DMS79 (cell line): ENCODE results near the gene CD93.

ENCODE experiments used
- DNase-seq: peaks from one replicate; lab custom pipeline; 2025; lab: John Stamatoyannopoulos, UW

CD93 gene

DNA sequence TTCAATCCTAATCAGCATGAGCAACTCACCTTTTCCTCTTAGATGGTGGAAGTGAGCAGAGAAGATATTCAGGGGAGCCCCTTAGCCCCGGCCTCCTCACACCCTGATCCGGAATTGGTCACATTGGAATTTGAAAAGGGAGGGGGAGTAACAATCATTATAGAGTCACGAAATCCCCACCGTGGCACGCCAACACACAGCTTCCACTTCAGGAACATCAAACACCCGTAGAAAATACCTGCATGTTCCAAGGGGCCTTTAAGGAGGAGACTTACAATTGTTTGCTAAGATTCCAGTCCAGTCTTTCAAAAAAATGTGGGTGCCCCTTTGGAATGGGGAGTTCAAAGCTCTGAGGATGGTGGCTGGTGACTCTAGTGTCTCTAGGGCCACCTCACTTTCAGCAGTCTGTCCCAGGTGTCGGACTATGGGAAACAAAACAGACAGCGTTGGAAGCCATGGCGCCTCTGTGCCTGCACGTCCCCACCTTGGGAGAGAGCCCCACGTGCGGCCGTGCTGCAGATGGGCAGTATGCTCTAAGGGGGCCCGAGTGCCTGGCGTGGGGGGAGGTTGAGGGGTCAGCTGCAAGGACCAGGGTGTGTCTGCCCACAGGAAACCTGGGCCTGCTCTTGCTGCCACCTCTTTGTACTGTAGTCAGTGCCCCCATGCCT, 2.4 kb downstream of the CD93 start:
- no peak for DNase-seq

DNA sequence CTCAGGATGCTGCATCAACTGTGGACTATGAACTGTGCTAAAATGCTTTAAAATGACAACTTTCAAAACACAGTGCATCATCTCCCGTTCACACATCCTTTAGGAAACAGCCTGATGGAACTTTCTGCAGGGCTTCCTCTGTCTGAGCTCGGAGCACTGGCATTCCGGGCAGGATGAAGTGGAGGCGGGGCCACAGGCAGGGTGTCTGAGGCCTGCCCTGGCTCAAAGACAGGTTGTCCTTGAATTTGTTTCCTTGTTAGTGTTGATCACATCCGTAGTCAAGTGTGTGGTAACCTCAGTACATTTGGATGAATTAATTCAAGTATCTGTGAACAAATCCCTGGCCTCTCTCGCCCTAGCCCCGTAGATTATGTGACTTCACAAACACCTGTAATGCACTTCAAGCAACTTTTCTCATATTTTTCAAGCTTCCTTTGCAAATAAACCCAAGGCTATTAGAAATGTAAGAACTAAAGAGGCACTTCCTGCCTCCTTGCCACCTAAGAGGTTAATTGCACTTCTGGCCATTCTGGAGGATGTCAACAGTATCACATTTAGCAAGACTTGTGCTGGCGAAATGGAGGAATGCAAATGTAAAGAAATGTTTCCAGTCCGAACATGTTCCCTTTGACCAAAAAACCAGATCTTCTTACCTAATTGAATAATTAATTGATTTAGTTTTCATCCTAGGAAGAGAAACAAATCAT, 3.1 kb downstream of the CD93 start:
- DNase-seq: peak; percentile 21

GRCh38 chr20:23081263-23081819, 4.8 kb downstream of the CD93 start:
- no peak for DNase-seq

DNA sequence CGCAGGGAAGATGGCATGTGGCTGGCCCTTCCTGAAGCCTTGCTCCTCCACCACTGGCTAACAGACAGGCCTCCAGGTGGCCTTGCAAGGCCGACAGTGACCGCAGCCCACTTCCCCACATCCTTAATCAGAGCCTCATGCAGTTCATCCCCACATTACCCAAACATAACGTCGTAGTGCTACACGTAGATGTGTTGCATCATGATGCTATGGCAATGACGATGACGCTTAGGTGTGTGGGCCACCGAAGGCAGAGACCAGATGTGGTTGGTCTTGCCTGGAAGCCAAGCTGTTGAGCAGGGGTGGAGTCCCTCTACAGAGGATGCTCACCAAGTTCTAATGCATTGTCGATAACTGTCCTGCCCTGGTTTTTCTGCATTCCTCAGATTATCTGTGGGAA, 5.6 kb downstream of the CD93 start:
- no peak for DNase-seq

GRCh38 chr20:23079926-23080325, 6.2 kb downstream of the CD93 start:
- DNase-seq: no peak

GRCh38 chr20:23079016-23079351, 7.1 kb downstream of the CD93 start:
- no peak for DNase-seq

- no peak for DNase-seq
These were observed 7.6 kb downstream of the CD93 start for GRCh38 chr20:23078351-23079015.

- no peak for DNase-seq
These were observed 8.8 kb downstream of the CD93 start for GRCh38 chr20:23077277-23077676.

- no peak for DNase-seq
These were observed 12.1 kb downstream of the CD93 start for GRCh38 chr20:23074052-23074451.

DNA sequence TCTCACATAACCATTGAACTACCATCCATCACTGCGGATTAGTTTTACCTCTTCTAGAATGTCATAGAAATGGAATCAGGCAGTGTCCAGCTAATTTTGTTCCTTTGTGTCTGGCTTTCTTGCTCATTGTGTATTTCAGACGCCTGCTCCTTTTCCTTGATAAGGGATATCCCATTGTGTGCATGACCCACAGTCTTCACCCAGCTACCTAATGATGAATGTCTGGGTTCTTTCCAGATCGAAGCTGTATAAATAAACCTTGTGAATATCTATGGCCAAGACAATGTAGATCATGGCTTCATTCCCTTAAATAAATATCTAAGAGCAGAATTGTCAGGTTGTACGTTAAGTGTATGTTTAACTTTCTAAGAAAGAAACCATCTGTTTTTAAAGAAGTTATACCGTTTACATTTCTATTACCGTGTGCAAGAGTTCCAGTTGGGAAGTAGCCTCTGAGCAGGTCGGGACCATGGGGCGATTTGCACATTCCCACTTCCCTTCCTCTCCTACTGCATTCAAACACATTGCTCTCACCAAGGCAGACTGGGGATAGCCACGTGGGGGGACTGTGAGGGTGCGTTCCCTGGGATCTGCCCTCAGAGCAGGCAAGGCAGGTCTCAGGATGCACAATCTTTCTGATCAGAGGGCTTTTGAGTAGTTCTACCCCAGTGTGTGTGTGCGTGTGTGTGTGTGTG, 13.1 kb downstream of the CD93 start:
- DNase-seq: no peak

- no peak for DNase-seq
These were observed 14.1 kb downstream of the CD93 start for GRCh38 chr20:23071996-23072395.

GRCh38 chr20:23071398-23071797, 14.7 kb downstream of the CD93 start:
- DNase-seq: no peak

DNA sequence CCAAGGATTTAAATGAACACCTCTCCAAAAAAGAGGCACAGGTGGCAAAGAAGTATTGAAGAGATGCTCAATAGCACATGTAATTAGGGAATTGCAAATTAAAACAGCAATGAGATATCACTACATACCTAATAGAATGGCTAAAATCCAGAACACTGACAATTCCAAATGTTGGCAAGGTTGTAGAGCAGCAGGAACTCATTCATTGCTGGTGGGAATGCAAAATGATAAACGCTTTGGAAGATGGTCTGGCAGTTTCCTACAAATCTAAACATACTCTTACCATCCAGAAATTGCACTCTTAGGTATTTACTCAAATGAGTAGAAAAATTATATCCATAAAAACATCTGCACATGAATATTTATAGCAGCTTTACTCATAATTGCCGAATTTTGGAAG, 17.0 kb downstream of the CD93 start:
- DNase-seq: no peak

GRCh38 chr20:23068283-23068682, 17.8 kb downstream of the CD93 start:
- no peak for DNase-seq

DNA sequence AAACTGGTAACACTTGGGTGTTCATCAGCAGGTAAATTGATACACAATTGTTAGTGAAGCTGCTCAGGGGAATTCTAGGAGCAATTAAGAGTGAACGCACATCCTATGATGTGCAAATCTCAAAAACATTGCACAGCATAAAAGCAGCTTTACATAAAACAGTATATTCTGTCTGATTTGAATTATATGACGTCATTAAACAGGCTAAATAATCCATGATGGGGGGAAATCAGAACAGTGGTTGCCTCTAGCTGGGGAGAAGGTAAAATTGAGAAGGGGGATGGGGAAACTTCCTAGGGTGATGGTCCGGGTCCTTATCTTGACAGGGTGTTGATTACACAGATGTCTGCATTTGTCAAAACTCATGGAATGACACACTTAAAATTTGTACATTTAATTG, 19.4 kb downstream of the CD93 start:
- DNase-seq: no peak

GRCh38 chr20:23065266-23066201, 20.6 kb downstream of the CD93 start:
- no peak for DNase-seq

- DNase-seq: no peak
These were observed 22.5 kb downstream of the CD93 start for GRCh38 chr20:23063581-23063980.

DNA sequence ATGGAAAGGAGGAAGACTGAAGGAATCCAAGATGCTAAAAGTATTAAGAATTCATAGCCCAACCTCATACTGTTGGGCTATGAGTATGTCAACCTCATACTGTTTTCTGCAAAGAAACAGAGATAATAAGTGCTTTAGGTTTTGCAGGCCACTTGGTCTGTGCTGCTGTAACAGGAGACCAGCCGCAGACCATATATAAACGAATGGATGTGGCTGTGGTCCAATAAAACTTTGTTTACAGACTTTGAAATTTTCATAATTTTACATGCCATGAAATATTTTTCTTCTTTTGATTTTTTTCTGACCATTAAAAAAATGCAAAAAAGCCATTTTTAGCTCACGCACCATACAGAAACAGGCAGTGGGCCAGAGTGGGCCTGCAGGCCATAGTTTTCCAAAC, 23.0 kb downstream of the CD93 start:
- no peak for DNase-seq

DNA sequence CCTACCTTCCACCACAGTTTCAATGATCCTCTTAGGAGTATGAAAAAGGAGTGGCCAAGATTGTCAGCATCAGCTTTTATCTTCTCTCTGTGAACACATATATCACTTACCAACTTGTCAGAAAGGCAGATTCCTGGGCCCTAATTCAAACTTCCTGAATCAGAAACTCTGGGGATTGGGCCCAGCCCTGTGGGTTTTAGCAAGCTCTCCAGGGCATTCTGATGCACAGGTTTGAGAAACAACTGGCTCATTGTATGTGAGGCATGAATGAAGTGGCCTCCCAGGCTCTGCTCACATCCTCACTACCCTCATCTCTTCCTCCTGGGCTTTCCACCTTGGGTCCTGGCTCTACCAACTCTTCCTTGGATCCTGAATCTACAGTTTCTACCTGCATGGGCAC, 23.5 kb downstream of the CD93 start:
- no peak for DNase-seq

DNA sequence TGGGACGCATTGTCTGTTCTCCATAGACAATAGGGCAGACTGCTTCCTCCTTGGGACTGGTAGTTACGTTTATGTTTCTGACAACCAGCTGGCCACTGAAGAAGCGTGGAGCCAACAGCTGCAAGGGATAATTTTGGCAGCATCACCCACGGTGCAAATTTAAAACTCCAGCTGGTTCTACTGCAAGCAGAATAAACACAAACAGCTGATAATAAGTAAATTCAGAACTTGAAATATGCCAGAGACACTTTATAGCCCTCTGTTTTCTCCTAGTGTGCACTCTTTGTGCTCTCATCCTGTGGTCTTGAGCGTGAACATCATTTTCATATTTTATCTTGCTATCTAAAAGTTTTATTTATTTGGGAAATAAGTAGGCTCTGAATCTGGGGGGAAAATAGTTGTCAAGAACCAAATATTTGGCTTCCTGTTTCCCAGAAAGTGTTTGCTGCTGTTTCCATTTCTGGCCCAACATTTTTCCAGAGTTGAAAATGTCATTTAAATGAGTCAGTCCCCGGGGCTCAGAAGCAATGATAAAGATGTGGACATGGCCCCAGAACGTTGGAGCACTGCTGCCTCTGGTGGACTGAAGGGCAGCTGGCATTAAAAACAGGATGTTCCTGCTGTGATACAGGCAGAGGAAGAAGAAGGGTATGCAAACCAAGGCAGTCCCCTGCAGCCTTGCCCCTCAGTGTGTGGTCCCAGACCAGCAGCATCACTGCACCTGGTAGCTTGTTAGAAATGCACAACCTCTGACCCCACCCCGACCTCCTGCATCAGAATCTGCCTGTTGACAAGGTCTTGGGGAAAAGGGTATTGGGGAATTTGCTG, 24.2 kb downstream of the CD93 start:
- DNase-seq: no peak

DNA sequence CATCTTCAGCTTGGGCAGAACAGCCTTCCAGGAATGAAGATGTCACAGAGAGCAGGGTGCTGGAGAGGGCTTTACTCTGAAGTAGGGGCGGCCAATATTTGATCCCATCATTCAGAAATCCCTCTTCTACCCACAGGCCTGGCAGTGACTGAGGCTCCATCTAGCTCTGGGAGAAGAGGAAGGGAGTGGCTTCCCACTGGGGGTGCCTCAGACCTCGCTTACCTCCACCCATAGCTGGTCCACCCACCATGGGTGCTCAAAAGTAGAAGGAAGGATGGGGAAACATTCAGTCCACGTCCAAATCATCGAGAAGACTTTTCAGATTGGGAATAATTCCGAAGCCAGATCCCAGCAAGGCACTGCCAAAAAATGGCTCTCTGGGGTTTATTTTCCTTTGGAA, 24.9 kb downstream of the CD93 start:
- DNase-seq: no peak
